ENCODE data around the gene KRTAP9-9. TPM values are rescaled to one million over a fixed set of nuclear protein-coding genes. Genes with fewer than 3 reads are reported as not detected.
"Not testable (repeated sequence)": the region's sequence is repeated elsewhere in the genome, so short reads cannot be mapped to it uniquely, and the experiment has no call there.

The KRTAP9-9 gene
- total and polyA plus RNA-seq, 2 experiments from 2014 or later, result not detected

- Histone ChIP-seq H3K4me3 (no peak overlapping the region), H3K27me3 (peaks cover 15% of the 10 kb centered on the region), H3K9me3 (ENCODE audit: low read depth) (no peaks in the 10 kb centered on the region), H3K4me1 (ENCODE audit: low read depth) (no peaks in the 10 kb centered on the region), H3K36me3 (no peaks in the 10 kb centered on the region), H3K27ac (no peak overlapping the region)
- TF ChIP-seq, protein P1, sequence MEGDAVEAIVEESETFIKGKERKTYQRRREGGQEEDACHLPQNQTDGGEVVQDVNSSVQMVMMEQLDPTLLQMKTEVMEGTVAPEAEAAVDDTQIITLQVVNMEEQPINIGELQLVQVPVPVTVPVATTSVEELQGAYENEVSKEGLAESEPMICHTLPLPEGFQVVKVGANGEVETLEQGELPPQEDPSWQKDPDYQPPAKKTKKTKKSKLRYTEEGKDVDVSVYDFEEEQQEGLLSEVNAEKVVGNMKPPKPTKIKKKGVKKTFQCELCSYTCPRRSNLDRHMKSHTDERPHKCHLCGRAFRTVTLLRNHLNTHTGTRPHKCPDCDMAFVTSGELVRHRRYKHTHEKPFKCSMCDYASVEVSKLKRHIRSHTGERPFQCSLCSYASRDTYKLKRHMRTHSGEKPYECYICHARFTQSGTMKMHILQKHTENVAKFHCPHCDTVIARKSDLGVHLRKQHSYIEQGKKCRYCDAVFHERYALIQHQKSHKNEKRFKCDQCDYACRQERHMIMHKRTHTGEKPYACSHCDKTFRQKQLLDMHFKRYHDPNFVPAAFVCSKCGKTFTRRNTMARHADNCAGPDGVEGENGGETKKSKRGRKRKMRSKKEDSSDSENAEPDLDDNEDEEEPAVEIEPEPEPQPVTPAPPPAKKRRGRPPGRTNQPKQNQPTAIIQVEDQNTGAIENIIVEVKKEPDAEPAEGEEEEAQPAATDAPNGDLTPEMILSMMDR (IDR thresholded peaks at IDR 0.05; ENCODE audit: low read depth, low read length), result no peak
- no peak for DNase-seq (ENCODE audit: low read depth in 1 of 2, low spot score in 1 of 2)
These were observed 29.1 kb upstream of the KRTAP9-9 start for GRCh38 chr17:41226051-41226450.

DNA sequence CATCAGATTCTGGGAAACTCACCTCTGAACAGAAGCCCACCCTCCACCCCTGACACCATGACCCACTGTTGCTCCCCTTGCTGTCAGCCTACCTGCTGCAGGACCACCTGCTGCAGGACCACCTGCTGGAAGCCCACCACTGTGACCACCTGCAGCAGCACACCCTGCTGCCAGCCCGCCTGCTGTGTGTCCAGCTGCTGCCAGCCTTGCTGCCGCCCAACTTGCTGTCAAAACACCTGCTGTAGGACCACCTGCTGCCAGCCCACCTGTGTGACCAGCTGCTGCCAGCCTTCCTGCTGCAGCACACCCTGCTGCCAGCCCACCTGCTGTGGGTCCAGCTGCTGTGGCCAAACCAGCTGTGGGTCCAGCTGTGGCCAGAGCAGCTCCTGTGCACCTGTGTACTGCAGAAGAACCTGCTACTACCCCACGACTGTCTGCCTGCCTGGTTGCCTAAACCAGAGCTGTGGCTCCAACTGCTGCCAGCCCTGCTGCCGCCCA is 28.5 kb upstream of the KRTAP9-9 start, which contains the start of gene KRTAP9-2:
KRTAP9-2 (plus strand) TSS at position 51 of the 498 bp plus-strand sequence; CDS start at position 58, 7 bp downstream.
- H3K27ac ChIP-seq; H3K9me3 ChIP-seq (ENCODE audit: low read depth); H3K4me3 ChIP-seq; H3K36me3 ChIP-seq; H3K4me1 ChIP-seq (ENCODE audit: low read depth); DNase-seq (ENCODE audit: low read depth in 1 of 2, low spot score in 1 of 2): not testable (repeated sequence)
- H3K27me3 ChIP-seq, result peaks cover 19% of the 10 kb centered on the region

DNA sequence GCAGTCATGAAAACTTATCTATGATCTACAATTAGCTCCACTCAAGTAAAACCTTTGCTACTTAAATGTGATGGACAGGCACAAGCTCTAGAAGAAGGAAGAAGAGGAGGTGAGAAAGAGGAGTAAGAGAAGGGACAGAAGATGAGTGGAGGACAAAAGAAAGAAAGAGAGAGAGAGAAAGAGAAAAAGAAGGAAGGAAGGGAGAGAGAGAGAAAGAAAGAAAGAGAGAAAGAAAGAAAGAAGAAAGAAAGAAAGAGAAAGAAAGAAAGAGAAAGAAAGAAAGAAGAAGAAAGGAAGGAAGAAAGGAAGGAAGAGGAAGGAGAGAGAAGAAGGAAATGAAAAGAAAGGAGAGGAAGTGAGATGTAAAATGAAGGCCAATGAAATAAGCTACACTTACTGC is 25.1 kb upstream of the KRTAP9-9 start:
- H3K27ac ChIP-seq, result no peak overlapping the region
- DNase-seq (ENCODE audit: low read depth in 1 of 2, low spot score in 1 of 2), result no peak
- TF ChIP-seq, protein P1 (IDR thresholded peaks at IDR 0.05; ENCODE audit: low read depth, low read length), result no peak
- peaks cover 38% of the 10 kb centered on the region for H3K27me3 ChIP-seq
- no peaks in the 10 kb centered on the region for H3K36me3 ChIP-seq
- no peak overlapping the region for H3K4me3 ChIP-seq
- H3K9me3 ChIP-seq (ENCODE audit: low read depth), result no peaks in the 10 kb centered on the region
- no peaks in the 10 kb centered on the region for H3K4me1 ChIP-seq (ENCODE audit: low read depth)

DNA sequence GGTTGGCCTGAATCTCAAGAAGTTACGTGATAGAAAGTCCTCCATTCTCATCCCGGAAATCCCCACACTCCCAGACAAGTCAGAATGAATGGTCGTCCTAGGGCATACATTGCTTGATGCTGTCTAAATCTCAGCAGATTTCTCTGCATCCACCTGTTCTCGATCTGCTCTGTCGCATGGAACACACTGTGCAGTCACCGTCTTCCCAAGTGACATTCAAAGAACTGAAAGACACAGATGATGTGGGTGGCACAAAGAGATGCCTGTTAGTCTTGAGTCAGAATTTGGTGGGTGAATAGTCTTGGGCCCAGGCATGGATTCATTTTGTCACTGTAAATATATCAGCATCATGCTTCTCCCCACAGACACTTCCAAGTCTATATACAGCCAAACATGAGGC is 23.5 kb upstream of the KRTAP9-9 start:
- DNase-seq (ENCODE audit: low read depth in 1 of 2, low spot score in 1 of 2), result no peak
- TF ChIP-seq, protein P1 (IDR thresholded peaks at IDR 0.05; ENCODE audit: low read depth, low read length), result no peak
- H3K36me3 ChIP-seq, result no peaks in the 10 kb centered on the region

GRCh38 chr17:41232399-41233105 is 22.6 kb upstream of the KRTAP9-9 start, which contains the start of gene KRTAP9-3:
Gene KRTAP9-3, plus strand, starts transcription at chr17:41232449. Its CDS starts 53 bp downstream, at chr17:41232502.
- H3K4me3 ChIP-seq; DNase-seq (ENCODE audit: low read depth in 1 of 2, low spot score in 1 of 2); H3K4me1 ChIP-seq (ENCODE audit: low read depth); H3K36me3 ChIP-seq; H3K27ac ChIP-seq; H3K9me3 ChIP-seq (ENCODE audit: low read depth): not testable (repeated sequence)
- peaks cover 42% of the 10 kb centered on the region for H3K27me3 ChIP-seq

More for the DNA sequence above, 23.5 kb upstream of the KRTAP9-9 start:
- Histone ChIP-seq H3K4me1 (ENCODE audit: low read depth) (no peaks in the 10 kb centered on the region), H3K9me3 (ENCODE audit: low read depth) (no peaks in the 10 kb centered on the region), H3K27ac (no peak overlapping the region), H3K27me3 (peaks cover 42% of the 10 kb centered on the region), H3K4me3 (no peak overlapping the region)

- not testable (repeated sequence) for H3K4me1 ChIP-seq (ENCODE audit: low read depth); H3K27ac ChIP-seq; H3K9me3 ChIP-seq (ENCODE audit: low read depth); H3K36me3 ChIP-seq; DNase-seq (ENCODE audit: low read depth in 1 of 2, low spot score in 1 of 2); H3K4me3 ChIP-seq
- peaks cover 20% of the 10 kb centered on the region for H3K27me3 ChIP-seq
These were observed 18.1 kb upstream of the KRTAP9-9 start for GRCh38 chr17:41237116-41237515.

DNA sequence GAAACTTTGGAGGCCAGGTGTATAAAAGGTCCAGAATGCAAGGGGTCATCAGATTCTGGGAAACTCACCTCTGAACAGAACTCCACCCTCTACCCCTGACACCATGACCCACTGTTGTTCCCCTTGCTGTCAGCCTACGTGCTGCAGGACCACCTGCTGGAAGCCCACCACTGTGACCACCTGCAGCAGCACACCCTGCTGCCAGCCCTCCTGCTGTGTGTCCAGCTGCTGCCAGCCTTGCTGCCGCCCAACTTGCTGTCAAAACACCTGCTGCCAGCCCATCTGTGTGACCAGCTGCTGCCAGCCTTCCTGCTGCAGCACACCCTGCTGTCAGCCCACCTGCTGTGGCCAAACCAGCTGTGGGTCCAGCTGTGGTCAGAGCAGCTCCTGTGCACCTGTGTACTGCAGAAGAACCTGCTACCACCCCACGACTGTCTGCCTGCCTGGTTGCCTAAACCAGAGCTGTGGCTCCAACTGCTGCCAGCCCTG is 17.2 kb upstream of the KRTAP9-9 start, which contains the start of gene KRTAP9-8:
KRTAP9-8 (plus strand) TSS at position 51 of the 489 bp plus-strand sequence; CDS start at position 104, 53 bp downstream.
- not testable (repeated sequence) for H3K4me3 ChIP-seq; H3K27ac ChIP-seq; H3K4me1 ChIP-seq (ENCODE audit: low read depth); H3K9me3 ChIP-seq (ENCODE audit: low read depth); H3K36me3 ChIP-seq; DNase-seq (ENCODE audit: low read depth in 1 of 2, low spot score in 1 of 2)
- peaks cover 15% of the 10 kb centered on the region for H3K27me3 ChIP-seq

DNA sequence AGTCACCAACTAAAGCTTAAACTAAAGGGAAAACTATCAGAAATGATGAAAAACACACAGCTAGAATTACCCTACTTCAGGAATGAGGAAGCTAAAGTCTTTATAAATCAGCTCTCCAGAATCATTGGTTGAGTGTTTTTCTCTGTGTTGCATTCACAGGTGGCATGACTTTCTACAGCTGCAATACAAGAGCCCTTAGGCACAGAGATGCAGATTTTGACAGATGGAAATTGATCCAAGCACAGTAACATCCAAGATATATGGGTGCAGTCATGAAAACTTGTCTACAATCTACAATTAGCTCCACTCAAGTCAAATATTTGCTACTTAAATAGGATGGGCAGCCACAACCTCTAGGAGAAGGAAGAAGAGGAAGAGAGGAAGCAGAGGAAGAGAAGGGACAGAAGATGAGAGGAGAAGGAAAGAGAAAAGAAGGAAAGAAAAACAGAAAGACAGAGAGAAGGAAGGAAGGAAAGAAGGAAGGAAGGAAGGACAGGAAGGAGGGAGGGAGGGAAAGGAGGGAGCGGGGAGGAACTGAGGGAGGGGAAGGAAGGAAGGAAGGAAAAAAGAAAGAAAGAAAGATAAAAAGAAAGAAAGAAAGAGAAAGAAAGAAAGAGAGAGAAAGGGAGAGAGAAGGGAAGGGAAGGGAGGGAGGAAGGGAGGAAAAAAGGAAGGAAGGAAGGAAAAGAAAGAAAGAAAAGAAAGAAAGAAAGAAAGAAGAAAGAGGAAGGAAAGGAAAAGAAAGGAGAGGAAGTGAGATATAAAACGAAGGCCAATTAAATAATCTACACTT is 8.0 kb upstream of the KRTAP9-9 start:
- peaks cover 30% of the 10 kb centered on the region for H3K27me3 ChIP-seq
- DNase-seq (ENCODE audit: low read depth in 1 of 2, low spot score in 1 of 2); H3K4me1 ChIP-seq (ENCODE audit: low read depth); H3K4me3 ChIP-seq; H3K36me3 ChIP-seq; H3K27ac ChIP-seq; H3K9me3 ChIP-seq (ENCODE audit: low read depth): not testable (repeated sequence)

DNA sequence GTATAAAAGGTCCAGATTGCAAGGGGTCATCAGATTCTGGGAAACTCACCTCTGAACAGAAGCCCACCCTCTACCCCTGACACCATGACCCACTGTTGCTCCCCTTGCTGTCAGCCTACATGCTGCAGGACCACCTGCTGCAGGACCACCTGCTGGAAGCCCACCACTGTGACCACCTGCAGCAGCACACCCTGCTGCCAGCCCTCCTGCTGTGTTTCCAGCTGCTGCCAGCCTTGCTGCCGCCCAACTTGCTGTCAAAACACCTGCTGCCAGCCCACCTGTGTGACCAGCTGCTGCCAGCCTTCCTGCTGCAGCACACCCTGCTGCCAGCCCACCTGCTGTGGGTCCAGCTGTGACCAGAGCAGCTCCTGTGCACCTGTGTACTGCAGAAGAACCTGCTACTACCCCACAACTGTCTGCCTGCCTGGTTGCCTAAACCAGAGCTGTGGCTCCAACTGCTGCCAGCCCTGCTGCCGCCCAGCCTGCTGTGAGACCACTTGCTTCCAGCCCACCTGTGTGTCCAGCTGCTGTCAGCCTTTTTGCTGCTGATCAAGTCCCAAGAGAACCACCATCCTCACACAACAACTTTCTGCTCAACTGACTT is 5.4 kb upstream of the KRTAP9-9 start, which contains the start of gene KRTAP9-4:
KRTAP9-4 (plus strand) TSS at position 51 of the 604 bp plus-strand sequence; CDS start at position 85, 34 bp downstream.
- not testable (repeated sequence) for H3K27ac ChIP-seq; H3K4me3 ChIP-seq; H3K36me3 ChIP-seq; H3K9me3 ChIP-seq (ENCODE audit: low read depth); H3K4me1 ChIP-seq (ENCODE audit: low read depth); DNase-seq (ENCODE audit: low read depth in 1 of 2, low spot score in 1 of 2)
- H3K27me3 ChIP-seq, result peaks cover 54% of the 10 kb centered on the region

Measured in cardiac muscle cell (in vitro differentiated cells and primary cell).